SK-N-SH (cell line): ENCODE results near the gene HOXB8. TPM values are rescaled to one million over a fixed set of nuclear protein-coding genes. Genes with fewer than 3 reads are reported as not detected.

Source experiments
- CTCF ChIA-PET: fragments of 300-600, 350-600 bp; formaldehyde crosslinking; extraction: SDS; loops from one replicate; lab custom pipeline; 2021; lab: Yijun Ruan, JAX
- POLR2A ChIA-PET: fragments of 350-600 bp; sonication (Branson Sonifier 250); formaldehyde crosslinking; extraction: SDS; loops from one replicate; lab custom pipeline; 2020; ENCODE audit warnings: antibody characterized with exemption, inconsistent platforms; lab: Yijun Ruan, JAX
- DNase-seq: peaks from one replicate; pipeline ENCODE4 v3.0.0; 2012
- H2AFZ ChIP-seq: fragments of 200-600 bp; sonication (generic); 2 replicates; pipeline ENCODE4 v1.8.1; 2016; ENCODE audit warnings: antibody characterized with exemption, mild to moderate bottlenecking, low read depth
- H3F3A ChIP-seq: fragments of 200-600 bp; sonication (generic); replicated peaks from 2 replicates; pipeline ENCODE3; 2016; ENCODE audit warnings: antibody characterized with exemption, mild to moderate bottlenecking; ENCODE audit not compliant: insufficient read depth
- H3K27ac ChIP-seq, 2 experiments: fragments of 200-500 bp in 1 of 2; fragments of 200-600 bp in 1 of 2; sonication (Bioruptor generic) in 1 of 2; sonication (generic), shearing (Covaris generic) in 1 of 2; 2 replicates each; pipeline versions ENCODE4 v1.5.1 to v1.6.1; 2014 to 2016; ENCODE audit warnings: low read depth in 2 of 2, inconsistent platforms in 1 of 2, low read length in 1 of 2, mild to moderate bottlenecking in 1 of 2, mixed read lengths in 1 of 2
- H3K27me3 ChIP-seq: fragments of 200-600 bp; sonication (generic), shearing (Covaris generic); 2 replicates; pipeline ENCODE4 v1.6.1; 2016; ENCODE audit warnings: mixed run types; ENCODE audit not compliant: insufficient read depth
- H3K36me3 ChIP-seq, 2 experiments: fragments of 200-500 bp in 1 of 2; fragments of 200-600 bp in 1 of 2; sonication (Bioruptor generic) in 1 of 2; sonication (generic) in 1 of 2; replicated peaks in 1 of 2; 2 replicates each; pipeline versions ENCODE3 to v1.5.1; 2014 to 2016; ENCODE audit warnings: low read length in 1 of 2, mild to moderate bottlenecking in 1 of 2; ENCODE audit not compliant: insufficient read depth in 2 of 2, control insufficient read depth in 1 of 2
- H3K4me1 ChIP-seq, 2 experiments: fragments of 200-500 bp in 1 of 2; fragments of 200-600 bp in 1 of 2; sonication (Bioruptor generic) in 1 of 2; sonication (generic), shearing (Covaris generic) in 1 of 2; 2 replicates each; pipeline versions ENCODE4 v1.5.1 to v1.6.1; 2014 to 2016; ENCODE audit warnings: low read depth in 1 of 2, low read length in 1 of 2, mixed run types in 1 of 2; ENCODE audit not compliant: insufficient read depth in 2 of 2, control insufficient read depth in 1 of 2
- H3K4me2 ChIP-seq: fragments of 200-600 bp; sonication (generic), shearing (Covaris generic); 2 replicates; pipeline ENCODE4 v1.6.1; 2017; ENCODE audit warnings: mixed run types
- H3K4me3 ChIP-seq, 2 experiments: fragments of 200-500 bp in 1 of 2; fragments of 200-600 bp in 1 of 2; sonication (Bioruptor generic) in 1 of 2; sonication (generic), shearing (Covaris generic) in 1 of 2; 2 replicates each; pipeline versions ENCODE4 v1.5.1 to v1.8.1; 2014 to 2016; ENCODE audit warnings: low read depth in 2 of 2, inconsistent platforms in 1 of 2, low read length in 1 of 2, mild to moderate bottlenecking in 1 of 2, mixed read lengths in 1 of 2, moderate library complexity in 1 of 2
- H3K79me2 ChIP-seq: fragments of 200-600 bp; sonication (generic); 2 replicates; pipeline ENCODE4 v1.8.1; 2017; ENCODE audit warnings: mild to moderate bottlenecking; ENCODE audit not compliant: insufficient read depth
- H3K9ac ChIP-seq: fragments of 200-600 bp; sonication (generic); 2 replicates; pipeline ENCODE4 v1.6.1; 2017; ENCODE audit warnings: mixed run types
- H3K9me2 ChIP-seq: fragments of 200-600 bp; sonication (generic); 2 replicates; pipeline ENCODE4 v1.6.1; 2017; ENCODE audit warnings: mixed run types
- H3K9me3 ChIP-seq: fragments of 200-600 bp; sonication (generic); 2 replicates; pipeline ENCODE4 v1.6.1; 2017; ENCODE audit warnings: mixed run types, mild to moderate bottlenecking, moderate library complexity
- H4K20me1 ChIP-seq: fragments of 200-600 bp; sonication (generic); 2 replicates; pipeline ENCODE4 v1.6.1; 2017; ENCODE audit warnings: mild to moderate bottlenecking, mixed run types; ENCODE audit not compliant: insufficient read depth
- EZH2phosphoT487 ChIP-seq: fragments of 200-600 bp; sonication (generic); IDR thresholded peaks from 2 replicates; pipeline ENCODE4 v1.6.1; 2017; ENCODE audit warnings: low read depth, mixed run types, mild to moderate bottlenecking, antibody characterized with exemption, moderate library complexity, borderline replicate concordance
- FOXJ3 ChIP-seq: sonication (generic); formaldehyde crosslinking; IDR thresholded peaks from 2 replicates; pipeline ENCODE4 v1.5.1; 2020; ENCODE audit warnings: mild to moderate bottlenecking, missing genetic modification reagents
- GABPA ChIP-seq: IDR thresholded peaks from 2 replicates; pipeline ENCODE4 v1.4.0; 2012; ENCODE audit warnings: low read depth, mild to moderate bottlenecking
- GATA2 ChIP-seq: sonication (generic); formaldehyde crosslinking; IDR thresholded peaks from 2 replicates; pipeline ENCODE4 v1.5.0; 2020; ENCODE audit warnings: mild to moderate bottlenecking, missing genetic modification reagents
- JUND ChIP-seq: IDR thresholded peaks from 2 replicates; pipeline ENCODE4 v1.4.0; 2012
- MEF2A ChIP-seq: IDR thresholded peaks from 2 replicates; pipeline ENCODE4 v1.4.0; 2012; ENCODE audit warnings: low read depth, borderline replicate concordance
- POLR2AphosphoS5 ChIP-seq: IDR thresholded peaks from 2 replicates; pipeline ENCODE4 v1.6.1; 2012; ENCODE audit warnings: low read depth, low read length
- RAD21 ChIP-seq: IDR thresholded peaks from 2 replicates; pipeline ENCODE4 v1.6.1; 2012; ENCODE audit warnings: mild to moderate bottlenecking, low read length
- RFX5 ChIP-seq: IDR thresholded peaks from 2 replicates; pipeline ENCODE4 v1.6.1; 2012; ENCODE audit warnings: mild to moderate bottlenecking, improper control_type of control experiment, low read length
- RXRA ChIP-seq: IDR thresholded peaks from 2 replicates; pipeline ENCODE4 v1.4.0; 2012; ENCODE audit warnings: low read depth, mild to moderate bottlenecking, borderline replicate concordance
- SMC3 ChIP-seq: IDR thresholded peaks from 2 replicates; pipeline ENCODE4 v1.6.1; 2012; ENCODE audit warnings: low read depth, low read length, improper control_type of control experiment
- TAF1 ChIP-seq: IDR thresholded peaks from 2 replicates; pipeline ENCODE4 v1.6.1; 2012; ENCODE audit warnings: low read depth, mild to moderate bottlenecking, low read length, moderate library complexity, borderline replicate concordance
- TCF12 ChIP-seq: IDR thresholded peaks from 2 replicates; pipeline ENCODE4 v1.4.0; 2012
- TEAD4 ChIP-seq: IDR thresholded peaks from 2 replicates; pipeline ENCODE4 v1.4.0; 2012; ENCODE audit warnings: mild to moderate bottlenecking, borderline replicate concordance; ENCODE audit not compliant: insufficient read depth
- YY1 ChIP-seq: IDR thresholded peaks from 2 replicates; pipeline ENCODE4 v1.4.0; 2012; ENCODE audit warnings: low read depth, mild to moderate bottlenecking
- WGBS: methylation state at CpG from one replicate; pipeline ENCODE4 v1.1.6; 2017; ENCODE audit warnings: low lambda C conversion rate; 5-methylcytosine and 5-hydroxymethylcytosine counted together
- polyA plus RNA-seq, 3 experiments: library from polyadenylated mRNA; depleted of rRNA; stranded (reverse); fragments of >200 nt; gene quantifications; 2 replicates each; pipeline ENCODE4 v1.2.3, GENCODE V29; 2012
- TF ChIP-seq, protein P1 (sequence below): fragments of 200-600 bp; sonication (generic); IDR thresholded peaks from 2 replicates; pipeline ENCODE4 v1.6.1; 2017; ENCODE audit warnings: antibody characterized with exemption, mild to moderate bottlenecking, moderate library complexity
- TF ChIP-seq, protein P2 (sequence below): IDR thresholded peaks from 2 replicates; pipeline ENCODE4 v1.4.0; 2012; ENCODE audit warnings: low read depth
- TF ChIP-seq, protein P3 (sequence below): IDR thresholded peaks from 2 replicates; pipeline ENCODE4 v1.4.0; 2012; ENCODE audit warnings: low read depth, borderline replicate concordance
- TF ChIP-seq, protein P4 (sequence below): IDR thresholded peaks from 2 replicates; pipeline ENCODE4; 2012

The HOXB8 gene
- polyA plus RNA-seq, 1 of the 3 experiments (the other 2 are of a cell fraction): not detected

DNA sequence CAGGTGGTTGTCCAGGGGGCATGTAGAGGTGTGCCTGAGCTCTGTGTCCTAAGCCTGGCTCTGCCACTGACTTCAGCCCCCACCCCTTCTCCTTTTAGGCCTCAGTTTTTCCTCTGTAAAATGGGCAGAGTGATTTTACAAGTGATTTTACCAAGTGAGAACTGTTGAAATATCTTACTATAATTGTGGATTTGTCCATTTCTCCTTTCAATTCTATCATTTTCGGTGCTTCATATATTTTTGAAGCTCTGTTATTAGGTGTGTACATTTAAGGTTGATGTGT is 32.8 kb upstream of the HOXB8 start:
- Histone ChIP-seq H4K20me1 (no peaks in the 10 kb centered on the region), H3K9me2 (no peaks in the 10 kb centered on the region), H3K27ac (no peak overlapping the region), H2AFZ (no peak overlapping the region), H3K9ac (no peak overlapping the region), H3K36me3 (no peaks in the 10 kb centered on the region), H3K79me2 (no peaks in the 10 kb centered on the region), H3F3A (no peaks in the 10 kb centered on the region), H3K4me1 (no peaks in the 10 kb centered on the region), H3K4me2 (peak overlapping the region; percentile 75), H3K4me3 (0 out of 4 replicates have a peak overlapping the region, but pooled peaks of 1 of the 2 experiments have one; percentile 56), H3K9me3 (no peaks in the 10 kb centered on the region), H3K27me3 (peaks cover 78% of the 10 kb centered on the region)
- ChIA-PET CTCF (interaction anchor here (0.7 to 2.7 kb wide), 8 partner anchors 11 to 385 kb away, joined by 3 to 12 read pairs (median 4); no protein-coding TSS in a partner anchor), POLR2A (no interaction called here)
- no peak for DNase-seq
- TF ChIP-seq GATA2 (CRISPR knock-in tag) (no peak), RAD21 (no peak)
- TF ChIP-seq, protein P1, sequence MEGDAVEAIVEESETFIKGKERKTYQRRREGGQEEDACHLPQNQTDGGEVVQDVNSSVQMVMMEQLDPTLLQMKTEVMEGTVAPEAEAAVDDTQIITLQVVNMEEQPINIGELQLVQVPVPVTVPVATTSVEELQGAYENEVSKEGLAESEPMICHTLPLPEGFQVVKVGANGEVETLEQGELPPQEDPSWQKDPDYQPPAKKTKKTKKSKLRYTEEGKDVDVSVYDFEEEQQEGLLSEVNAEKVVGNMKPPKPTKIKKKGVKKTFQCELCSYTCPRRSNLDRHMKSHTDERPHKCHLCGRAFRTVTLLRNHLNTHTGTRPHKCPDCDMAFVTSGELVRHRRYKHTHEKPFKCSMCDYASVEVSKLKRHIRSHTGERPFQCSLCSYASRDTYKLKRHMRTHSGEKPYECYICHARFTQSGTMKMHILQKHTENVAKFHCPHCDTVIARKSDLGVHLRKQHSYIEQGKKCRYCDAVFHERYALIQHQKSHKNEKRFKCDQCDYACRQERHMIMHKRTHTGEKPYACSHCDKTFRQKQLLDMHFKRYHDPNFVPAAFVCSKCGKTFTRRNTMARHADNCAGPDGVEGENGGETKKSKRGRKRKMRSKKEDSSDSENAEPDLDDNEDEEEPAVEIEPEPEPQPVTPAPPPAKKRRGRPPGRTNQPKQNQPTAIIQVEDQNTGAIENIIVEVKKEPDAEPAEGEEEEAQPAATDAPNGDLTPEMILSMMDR: no peak
- WGBS: 8% methylated on average over 1 of the region's 1 CpG

DNA sequence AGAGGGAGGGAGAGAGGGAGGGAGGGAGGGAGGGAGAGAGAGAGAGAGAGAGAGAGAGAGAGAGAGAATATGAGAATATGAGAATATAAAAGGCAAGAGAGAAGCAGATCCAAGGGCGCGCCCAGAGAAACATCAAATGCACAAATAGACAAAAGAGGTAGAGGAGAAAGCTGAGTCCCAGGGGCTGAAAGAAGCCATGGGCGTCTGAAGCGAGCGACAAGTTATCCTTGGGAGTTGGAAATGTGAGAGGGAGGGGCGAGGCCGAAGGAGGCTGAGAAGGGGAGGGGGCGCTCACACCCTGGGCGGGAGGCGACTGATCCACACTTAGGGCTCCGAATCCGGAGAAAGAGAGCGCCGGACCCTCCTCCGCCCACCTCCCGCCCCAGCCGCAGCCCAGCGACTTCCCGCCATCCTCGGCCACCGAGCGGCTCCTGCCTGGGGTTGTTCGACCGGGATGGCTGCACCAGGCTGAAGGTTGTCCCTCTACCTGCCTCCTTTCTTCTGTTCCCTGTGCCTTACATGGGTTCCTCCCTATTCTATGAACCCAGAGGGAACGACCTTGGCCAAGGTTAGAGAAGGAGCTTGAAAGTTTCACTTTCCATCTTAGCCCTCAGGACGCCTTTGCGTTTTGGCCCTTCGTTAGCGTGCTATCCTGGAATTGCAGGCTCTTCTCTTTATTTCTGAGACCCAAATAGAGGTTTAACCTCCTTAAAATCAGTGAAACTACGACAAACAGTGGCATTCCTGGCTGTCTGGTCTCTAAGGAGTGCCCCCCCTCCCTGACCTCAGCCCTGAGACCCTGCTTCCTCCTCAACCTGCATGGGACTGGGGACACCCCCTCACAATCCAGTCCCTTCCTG is 32.2 kb upstream of the HOXB8 start:
- H3K9ac ChIP-seq: no peak overlapping the region
- H3K36me3 ChIP-seq: no peaks in the 10 kb centered on the region
- no peaks in the 10 kb centered on the region for H3K4me1 ChIP-seq
- H3K27me3 ChIP-seq: peaks cover 84% of the 10 kb centered on the region
- H3K9me3 ChIP-seq: no peaks in the 10 kb centered on the region
- POLR2A ChIA-PET: no interaction called here
- no peaks in the 10 kb centered on the region for H3F3A ChIP-seq
- H3K79me2 ChIP-seq: no peaks in the 10 kb centered on the region
- WGBS: 10% methylated on average over 29 of the region's 30 CpGs
- H2AFZ ChIP-seq: no peak overlapping the region
- CTCF ChIA-PET: interaction anchor here (1.0 to 2.7 kb wide), 6 partner anchors 10 to 385 kb away, joined by 3 to 12 read pairs (median 4); no protein-coding TSS in a partner anchor
- H3K9me2 ChIP-seq: no peaks in the 10 kb centered on the region
- no peaks in the 10 kb centered on the region for H4K20me1 ChIP-seq
- H3K27ac ChIP-seq: no peak overlapping the region
- H3K4me2 ChIP-seq: peak overlapping the region; percentile 75
- peak; percentile 42 for DNase-seq
- H3K4me3 ChIP-seq: peak overlapping the region in 1 of 2 experiments; percentile 56; a peak in 2 of 4 replicates
- no peak for TF ChIP-seq JUND
- no peak for TF ChIP-seq RFX5
- TF ChIP-seq, protein P2, sequence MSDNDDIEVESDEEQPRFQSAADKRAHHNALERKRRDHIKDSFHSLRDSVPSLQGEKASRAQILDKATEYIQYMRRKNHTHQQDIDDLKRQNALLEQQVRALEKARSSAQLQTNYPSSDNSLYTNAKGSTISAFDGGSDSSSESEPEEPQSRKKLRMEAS: no peak
- TF ChIP-seq, protein P3, sequence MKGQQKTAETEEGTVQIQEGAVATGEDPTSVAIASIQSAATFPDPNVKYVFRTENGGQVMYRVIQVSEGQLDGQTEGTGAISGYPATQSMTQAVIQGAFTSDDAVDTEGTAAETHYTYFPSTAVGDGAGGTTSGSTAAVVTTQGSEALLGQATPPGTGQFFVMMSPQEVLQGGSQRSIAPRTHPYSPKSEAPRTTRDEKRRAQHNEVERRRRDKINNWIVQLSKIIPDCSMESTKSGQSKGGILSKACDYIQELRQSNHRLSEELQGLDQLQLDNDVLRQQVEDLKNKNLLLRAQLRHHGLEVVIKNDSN: no peak
- no peak for TF ChIP-seq FOXJ3 (CRISPR knock-in tag)
- no peak for TF ChIP-seq TCF12
- no peak for TF ChIP-seq RXRA
- TF ChIP-seq GATA2 (CRISPR knock-in tag): no peak
- no peak for TF ChIP-seq MEF2A
- TF ChIP-seq, protein P4, sequence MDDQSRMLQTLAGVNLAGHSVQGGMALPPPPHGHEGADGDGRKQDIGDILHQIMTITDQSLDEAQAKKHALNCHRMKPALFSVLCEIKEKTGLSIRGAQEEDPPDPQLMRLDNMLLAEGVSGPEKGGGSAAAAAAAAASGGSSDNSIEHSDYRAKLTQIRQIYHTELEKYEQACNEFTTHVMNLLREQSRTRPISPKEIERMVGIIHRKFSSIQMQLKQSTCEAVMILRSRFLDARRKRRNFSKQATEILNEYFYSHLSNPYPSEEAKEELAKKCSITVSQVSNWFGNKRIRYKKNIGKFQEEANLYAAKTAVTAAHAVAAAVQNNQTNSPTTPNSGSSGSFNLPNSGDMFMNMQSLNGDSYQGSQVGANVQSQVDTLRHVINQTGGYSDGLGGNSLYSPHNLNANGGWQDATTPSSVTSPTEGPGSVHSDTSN: no peak
- TF ChIP-seq, protein P1: no peak
- TF ChIP-seq SMC3: no peak
- TF ChIP-seq POLR2AphosphoS5: no peak
- TF ChIP-seq TEAD4: no peak
- no peak for TF ChIP-seq GABPA
- TF ChIP-seq YY1: no peak
- no peak for TF ChIP-seq EZH2phosphoT487
- TF ChIP-seq TAF1: no peak
